CD4-positive, CD25-positive, alpha-beta regulatory T cell (primary cell): ENCODE data around the gene SLC25A31. TPM values are rescaled to one million over a fixed set of nuclear protein-coding genes. Genes with fewer than 3 reads are reported as not detected.

Experiments used
- ATAC-seq, 2 donors: fragments of 150-1000 bp; cut with Tn5 transposase; one replicate each; pipeline ENCODE4 v1.10.0; 2021; ENCODE audit warnings: low read depth in 2 of 2, moderate number of reproducible peaks in 2 of 2, moderate library complexity in 1 of 2
- DNase-seq, 3 donors: peaks; one replicate each; pipeline versions ENCODE4 v3.0.0 to v3.0.0-alpha.2; 2012 to 2022; ENCODE audit warnings: mixed read lengths in 1 of 3
- H3K27ac ChIP-seq: one replicate; pipeline ENCODE4 v1.7.0; 2013; ENCODE audit warnings: mild to moderate bottlenecking, low read length; ENCODE audit not compliant: insufficient read depth, poor library complexity, severe bottlenecking
- H3K27me3 ChIP-seq: one replicate; pipeline ENCODE4 v1.7.0; 2013; ENCODE audit warnings: low read length; ENCODE audit not compliant: control insufficient read depth, insufficient read depth
- H3K36me3 ChIP-seq: one replicate; pipeline ENCODE4 v1.7.0; 2013; ENCODE audit warnings: mild to moderate bottlenecking, low read length, moderate library complexity; ENCODE audit not compliant: control insufficient read depth, insufficient read depth
- H3K4me1 ChIP-seq: 2 replicates; pipeline ENCODE4 v1.7.0; 2013; ENCODE audit warnings: mild to moderate bottlenecking, low read length; ENCODE audit not compliant: insufficient read depth, control insufficient read depth, poor library complexity, severe bottlenecking
- H3K4me3 ChIP-seq: one replicate; pipeline ENCODE4 v1.7.0; 2013; ENCODE audit warnings: low read depth, mild to moderate bottlenecking, low read length, moderate library complexity
- H3K9me3 ChIP-seq, 2 experiments: 1 replicate in 1 of 2; 2 replicates in 1 of 2; pipeline ENCODE4 v1.7.0; 2013; ENCODE audit warnings: low read length in 2 of 2, mild to moderate bottlenecking in 1 of 2, moderate library complexity in 1 of 2; ENCODE audit not compliant: control insufficient read depth in 2 of 2
- H3K27ac Mint-ChIP-seq, 3 donors: one replicate each; pipeline ENCODE4 v1.8.0; 2020 to 2022; ENCODE audit warnings: mild to moderate bottlenecking in 3 of 3, mixed read lengths in 3 of 3, moderate library complexity in 2 of 3
- H3K27me3 Mint-ChIP-seq: one replicate; pipeline ENCODE4 v1.8.0; 2022; ENCODE audit warnings: mild to moderate bottlenecking, mixed read lengths
- H3K36me3 Mint-ChIP-seq: one replicate; pipeline ENCODE4 v1.8.0; 2020; ENCODE audit warnings: mixed read lengths
- H3K4me1 Mint-ChIP-seq, 4 donors: one replicate each; pipeline ENCODE4 v1.8.0; 2020 to 2022; ENCODE audit warnings: mixed read lengths in 4 of 4, mild to moderate bottlenecking in 1 of 4
- H3K4me3 Mint-ChIP-seq, 4 donors: one replicate each; pipeline ENCODE4 v1.8.0; 2020 to 2022; ENCODE audit warnings: mild to moderate bottlenecking in 4 of 4, mixed read lengths in 4 of 4, moderate library complexity in 3 of 4
- H3K9me3 Mint-ChIP-seq, 7 donors: one replicate each; pipeline ENCODE4 v1.8.0; 2020 to 2022; ENCODE audit warnings: mixed read lengths in 7 of 7, mild to moderate bottlenecking in 3 of 7, moderate library complexity in 2 of 7
- polyA plus RNA-seq, 4 donors: library from polyadenylated mRNA; unstranded; fragments of 300-500 nt; fragmentation: Illumina TruSeq; gene quantifications; one replicate each; pipeline ENCODE4 v1.2.3, GENCODE V29; 2021
- total RNA-seq: library from RNA; stranded (reverse); gene quantifications from one replicate; pipeline ENCODE4 v1.2.3, GENCODE V29; 2022

SLC25A31 gene
- total and polyA plus RNA-seq, 5 donors from 2014 or later, result not detected

GRCh38 chr4:127780598-127780997 lies 50.4 kb downstream of the SLC25A31 start:
- Mint-ChIP-seq H3K9me3 (peaks cover 0 to 8% (median 0%) of the 10 kb centered on the region in 7 donors), H3K27ac (no peak overlapping the region), H3K4me3 (peak overlapping the region in 3 of 4 donors; percentile 39 to 89 (median 62)), H3K4me1 (peaks cover 5 to 18% (median 10%) of the 10 kb centered on the region in 4 donors), H3K36me3 (no peaks in the 10 kb centered on the region), H3K27me3 (peaks cover 78% of the 10 kb centered on the region)
- ATAC-seq, result no peak
- DNase-seq, result no peak
- H3K9me3 ChIP-seq, result no peaks in the 10 kb centered on the region
- no peak overlapping the region for H3K27ac ChIP-seq
- peaks cover 63% of the 10 kb centered on the region for H3K27me3 ChIP-seq
- H3K36me3 ChIP-seq, result no peaks in the 10 kb centered on the region
- H3K4me3 ChIP-seq, result no peak overlapping the region
- peaks cover 15% of the 10 kb centered on the region for H3K4me1 ChIP-seq

GRCh38 chr4:127781300-127782024 lies 51.3 kb downstream of the SLC25A31 start:
- Histone ChIP-seq H3K4me3 (no peak overlapping the region), H3K36me3 (no peaks in the 10 kb centered on the region), H3K27ac (no peak overlapping the region), H3K27me3 (peaks cover 60% of the 10 kb centered on the region), H3K9me3 (no peaks in the 10 kb centered on the region), H3K4me1 (peaks cover 15% of the 10 kb centered on the region)
- H3K27ac Mint-ChIP-seq, result peak overlapping the region in 2 of 3 donors; percentile 61 to 63
- peaks cover 5 to 18% (median 10%) of the 10 kb centered on the region in 4 donors for H3K4me1 Mint-ChIP-seq
- peak overlapping the region in 3 of 4 donors; percentile 65 to 96 (median 89) for H3K4me3 Mint-ChIP-seq
- no peaks in the 10 kb centered on the region for H3K36me3 Mint-ChIP-seq
- peaks cover 77% of the 10 kb centered on the region for H3K27me3 Mint-ChIP-seq
- DNase-seq (peak in 2 of 3 donors; percentile 5 to 22), ATAC-seq (peak; percentile 18 to 52)
- peaks cover 0 to 8% (median 0%) of the 10 kb centered on the region in 7 donors for H3K9me3 Mint-ChIP-seq

GRCh38 chr4:127782025-127782274 lies 51.8 kb downstream of the SLC25A31 start:
- Histone ChIP-seq H3K36me3 (no peaks in the 10 kb centered on the region), H3K4me1 (peaks cover 15% of the 10 kb centered on the region), H3K27ac (no peak overlapping the region), H3K4me3 (no peak overlapping the region), H3K27me3 (peaks cover 56% of the 10 kb centered on the region), H3K9me3 (no peaks in the 10 kb centered on the region)
- H3K27me3 Mint-ChIP-seq, result peaks cover 82% of the 10 kb centered on the region
- H3K9me3 Mint-ChIP-seq, result peaks cover 0 to 8% (median 0%) of the 10 kb centered on the region in 7 donors
- ATAC-seq (no peak), DNase-seq (peak in 1 of 3 donors; percentile 1)
- no peak overlapping the region for H3K27ac Mint-ChIP-seq
- peak overlapping the region in 3 of 4 donors; percentile 61 to 96 (median 65) for H3K4me3 Mint-ChIP-seq
- H3K36me3 Mint-ChIP-seq, result no peaks in the 10 kb centered on the region
- peaks cover 5 to 18% (median 10%) of the 10 kb centered on the region in 4 donors for H3K4me1 Mint-ChIP-seq

- Histone ChIP-seq H3K36me3 (no peaks in the 10 kb centered on the region), H3K27me3 (peaks cover 53% of the 10 kb centered on the region), H3K27ac (no peak within 1 kb of the TSS), H3K4me3 (peak within 1 kb of the TSS; percentile 66), H3K4me1 (peaks cover 15% of the 10 kb centered on the region), H3K9me3 (no peaks in the 10 kb centered on the region)
- Mint-ChIP-seq H3K4me3 (peak within 1 kb of the TSS; percentile 90 to 96 (median 90)), H3K4me1 (peaks cover 5 to 18% (median 10%) of the 10 kb centered on the region in 4 donors), H3K36me3 (no peaks in the 10 kb centered on the region), H3K27me3 (peaks cover 81% of the 10 kb centered on the region), H3K27ac (peak within 1 kb of the TSS; percentile 63 to 74 (median 72)), H3K9me3 (peaks cover 0 to 8% (median 0%) of the 10 kb centered on the region in 7 donors)
- DNase-seq (peak; percentile 3 to 52 (median 13)), ATAC-seq (peak; percentile 44 to 62)
Measured at GRCh38 chr4:127782275-127783025, 52.2 kb downstream of the SLC25A31 start, which contains the start of gene HSPA4L. TSS of gene HSPA4L (plus strand) at chr4:127782322. CDS start at chr4:127782551, 229 bp downstream.

- peaks cover 0 to 8% (median 0%) of the 10 kb centered on the region in 7 donors for H3K9me3 Mint-ChIP-seq
- peak overlapping the region; percentile 90 to 96 (median 90) for H3K4me3 Mint-ChIP-seq
- no peaks in the 10 kb centered on the region for H3K36me3 ChIP-seq
- DNase-seq, result peak in 2 of 3 donors; percentile 4 to 30
- ATAC-seq, result no peak
- H3K36me3 Mint-ChIP-seq, result no peaks in the 10 kb centered on the region
- peaks cover 5 to 18% (median 10%) of the 10 kb centered on the region in 4 donors for H3K4me1 Mint-ChIP-seq
- H3K27ac ChIP-seq, result no peak overlapping the region
- H3K27me3 Mint-ChIP-seq, result peaks cover 74% of the 10 kb centered on the region
- H3K9me3 ChIP-seq, result no peaks in the 10 kb centered on the region
- peak overlapping the region in 1 of 3 donors; percentile 74 for H3K27ac Mint-ChIP-seq
- H3K4me1 ChIP-seq, result peaks cover 15% of the 10 kb centered on the region
- peaks cover 48% of the 10 kb centered on the region for H3K27me3 ChIP-seq
- peak overlapping the region; percentile 66 for H3K4me3 ChIP-seq
Measured at GRCh38 chr4:127783026-127783769, 53.0 kb downstream of the SLC25A31 start.

- H3K27ac Mint-ChIP-seq, result no peak overlapping the region
- H3K36me3 Mint-ChIP-seq, result no peaks in the 10 kb centered on the region
- no peak for DNase-seq
- H3K27me3 Mint-ChIP-seq, result peaks cover 65% of the 10 kb centered on the region
- ATAC-seq, result no peak
- peaks cover 0 to 8% (median 0%) of the 10 kb centered on the region in 7 donors for H3K9me3 Mint-ChIP-seq
- Histone ChIP-seq H3K4me3 (no peak overlapping the region), H3K27me3 (peaks cover 43% of the 10 kb centered on the region), H3K9me3 (no peaks in the 10 kb centered on the region), H3K36me3 (no peaks in the 10 kb centered on the region), H3K27ac (no peak overlapping the region), H3K4me1 (peaks cover 15% of the 10 kb centered on the region)
- peaks cover 5 to 18% (median 10%) of the 10 kb centered on the region in 4 donors for H3K4me1 Mint-ChIP-seq
- peak overlapping the region in 1 of 4 donors; percentile 16 for H3K4me3 Mint-ChIP-seq
Measured at GRCh38 chr4:127783955-127784770, 54.0 kb downstream of the SLC25A31 start.

GRCh38 chr4:127788517-127788916 lies 58.3 kb downstream of the SLC25A31 start:
- Mint-ChIP-seq H3K36me3 (no peaks in the 10 kb centered on the region), H3K27ac (no peak overlapping the region), H3K4me1 (no peaks in the 10 kb centered on the region), H3K27me3 (peaks cover 49% of the 10 kb centered on the region), H3K9me3 (peaks cover 0 to 3% (median 0%) of the 10 kb centered on the region in 7 donors), H3K4me3 (no peak overlapping the region)
- no peak overlapping the region for H3K27ac ChIP-seq
- H3K27me3 ChIP-seq, result peaks cover 16% of the 10 kb centered on the region
- ATAC-seq (no peak), DNase-seq (no peak)
- no peaks in the 10 kb centered on the region for H3K4me1 ChIP-seq
- H3K4me3 ChIP-seq, result no peak overlapping the region
- H3K9me3 ChIP-seq, result no peaks in the 10 kb centered on the region
- no peaks in the 10 kb centered on the region for H3K36me3 ChIP-seq
